ENCODE measurements around the gene GDI1. TPM values are rescaled to one million over a fixed set of nuclear protein-coding genes. Genes with fewer than 3 reads are reported as not detected.

Gene GDI1
- total RNA-seq, 1 experiment from 2014 or later: 96.1 TPM

- H3K4me2 ChIP-seq (ENCODE audit: low read length): no peak overlapping the region
- H3K9me2 ChIP-seq (replicated peaks; ENCODE audit: low read length): no peaks in the 10 kb centered on the region
- no peaks in the 10 kb centered on the region for H3K4me1 ChIP-seq (ENCODE audit: insufficient read depth, low read length)
- no peaks in the 10 kb centered on the region for H3K9me3 ChIP-seq (ENCODE audit: low read length)
- no peak overlapping the region for H3K4me3 ChIP-seq (ENCODE audit: low read length)
- no peaks in the 10 kb centered on the region for H3K36me3 ChIP-seq (ENCODE audit: low read depth, low read length)
- ChIA-PET POLR2A (ENCODE audit: unreplicated experiment) (interaction anchor here (0.6 kb wide), 1 partner anchor 55 kb away, joined by 5 read pairs; no protein-coding TSS in a partner anchor), CTCF (no interaction called here)
- BruUV-seq (replicated peaks): no TSS peak
- H3K27ac ChIP-seq (ENCODE audit: low read length): no peak overlapping the region
- no peaks in the 10 kb centered on the region for H3K79me2 ChIP-seq (ENCODE audit: low read length)
- DNase-seq (no peak), ATAC-seq (no peak)
- H3K9ac ChIP-seq (ENCODE audit: low read length): no peak overlapping the region
- TF ChIP-seq CTCF (conservative IDR thresholded peaks at IDR 0.05; ENCODE audit: low read depth, low read length) (no peak), EZH2phosphoT487 (IDR thresholded peaks at IDR 0.05; ENCODE audit: borderline replicate concordance, low read length) (no peak), EZH2 (IDR thresholded peaks at IDR 0.05; ENCODE audit: low read length, unreplicated experiment) (no peak)
- no peaks in the 10 kb centered on the region for H3F3A ChIP-seq (ENCODE audit: low read length, unreplicated experiment)
- no peaks in the 10 kb centered on the region for H3K27me3 ChIP-seq (ENCODE audit: low read length)
- H2AFZ ChIP-seq (ENCODE audit: low read length): no peak overlapping the region
- H4K20me1 ChIP-seq (ENCODE audit: low read length): no peaks in the 10 kb centered on the region
- intact Hi-C loops (cut with micrococcal nuclease): no loop called here
These were observed 17.8 kb upstream of the GDI1 start for GRCh38 chrX:154419189-154419588.

GRCh38 chrX:154419688-154420401, 17.1 kb upstream of the GDI1 start:
- Histone ChIP-seq H3F3A (ENCODE audit: low read length, unreplicated experiment) (no peaks in the 10 kb centered on the region), H3K9ac (ENCODE audit: low read length) (no peak overlapping the region), H3K27me3 (ENCODE audit: low read length) (no peaks in the 10 kb centered on the region), H3K9me3 (ENCODE audit: low read length) (no peaks in the 10 kb centered on the region), H3K9me2 (replicated peaks; ENCODE audit: low read length) (no peaks in the 10 kb centered on the region), H3K4me1 (ENCODE audit: insufficient read depth, low read length) (no peaks in the 10 kb centered on the region), H3K36me3 (ENCODE audit: low read depth, low read length) (no peaks in the 10 kb centered on the region), H4K20me1 (ENCODE audit: low read length) (no peaks in the 10 kb centered on the region), H3K27ac (ENCODE audit: low read length) (no peak overlapping the region), H3K79me2 (ENCODE audit: low read length) (no peaks in the 10 kb centered on the region), H2AFZ (ENCODE audit: low read length) (no peak overlapping the region), H3K4me3 (ENCODE audit: low read length) (no peak overlapping the region), H3K4me2 (ENCODE audit: low read length) (no peak overlapping the region)
- no peak for ATAC-seq
- no TSS peak for BruUV-seq (replicated peaks)
- intact Hi-C loops (cut with micrococcal nuclease): no loop called here
- no peak for DNase-seq
- no peak for TF ChIP-seq CTCF (conservative IDR thresholded peaks at IDR 0.05; ENCODE audit: low read depth, low read length)
- TF ChIP-seq EZH2phosphoT487 (IDR thresholded peaks at IDR 0.05; ENCODE audit: borderline replicate concordance, low read length): no peak
- no peak for TF ChIP-seq EZH2 (IDR thresholded peaks at IDR 0.05; ENCODE audit: low read length, unreplicated experiment)
- ChIA-PET CTCF (no interaction called here), POLR2A (ENCODE audit: unreplicated experiment) (no interaction called here)

GRCh38 chrX:154420402-154420756, 16.6 kb upstream of the GDI1 start:
- intact Hi-C loops (cut with micrococcal nuclease): no loop called here
- ATAC-seq: no peak
- BruUV-seq (replicated peaks): no TSS peak
- no peaks in the 10 kb centered on the region for H3K9me2 ChIP-seq (replicated peaks; ENCODE audit: low read length)
- H3K9me3 ChIP-seq (ENCODE audit: low read length): no peaks in the 10 kb centered on the region
- no peak overlapping the region for H3K4me3 ChIP-seq (ENCODE audit: low read length)
- H3K9ac ChIP-seq (ENCODE audit: low read length): no peak overlapping the region
- H3K27me3 ChIP-seq (ENCODE audit: low read length): no peaks in the 10 kb centered on the region
- ChIA-PET POLR2A (ENCODE audit: unreplicated experiment) (no interaction called here), CTCF (no interaction called here)
- no peaks in the 10 kb centered on the region for H3F3A ChIP-seq (ENCODE audit: low read length, unreplicated experiment)
- no peak overlapping the region for H3K4me2 ChIP-seq (ENCODE audit: low read length)
- no peaks in the 10 kb centered on the region for H3K36me3 ChIP-seq (ENCODE audit: low read depth, low read length)
- no peak overlapping the region for H3K27ac ChIP-seq (ENCODE audit: low read length)
- no peak for DNase-seq
- no peaks in the 10 kb centered on the region for H3K79me2 ChIP-seq (ENCODE audit: low read length)
- TF ChIP-seq EZH2 (IDR thresholded peaks at IDR 0.05; ENCODE audit: low read length, unreplicated experiment): no peak
- no peak for TF ChIP-seq CTCF (conservative IDR thresholded peaks at IDR 0.05; ENCODE audit: low read depth, low read length)
- no peak for TF ChIP-seq EZH2phosphoT487 (IDR thresholded peaks at IDR 0.05; ENCODE audit: borderline replicate concordance, low read length)
- no peaks in the 10 kb centered on the region for H4K20me1 ChIP-seq (ENCODE audit: low read length)
- H2AFZ ChIP-seq (ENCODE audit: low read length): no peak overlapping the region
- no peaks in the 10 kb centered on the region for H3K4me1 ChIP-seq (ENCODE audit: insufficient read depth, low read length)

Data from PC-3 (cell line).